BE2C (cell line): ENCODE results near the gene NOX3.
"Not testable (repeated sequence)": the region's sequence is repeated elsewhere in the genome, so short reads cannot be mapped to it uniquely, and the experiment has no call there.

Source experiments
- DNase-seq: peaks from one replicate; pipeline ENCODE4 v3.0.0-alpha.2; 2020
- H3K27me3 ChIP-seq: fragments of 250-450 bp; sonication (Bioruptor Pico); 2 replicates; pipeline ENCODE4 v1.5.1; 2020; ENCODE audit warnings: mild to moderate bottlenecking
- H3K36me3 ChIP-seq: fragments of 250-450 bp; sonication (Bioruptor Pico); 2 replicates; pipeline ENCODE4 v1.5.1; 2020; ENCODE audit warnings: mild to moderate bottlenecking
- H3K4me1 ChIP-seq: fragments of 250-450 bp; sonication (Bioruptor Pico); 2 replicates; pipeline ENCODE4 v1.5.1; 2020
- H3K4me3 ChIP-seq: 2 replicates; pipeline ENCODE4 v1.5.1; 2011; ENCODE audit warnings: low read depth, low read length
- H3K9me3 ChIP-seq: fragments of 250-450 bp; sonication (Bioruptor Pico); 2 replicates; pipeline ENCODE4 v1.5.1; 2020
- CTCF ChIP-seq: IDR thresholded peaks from 2 replicates; pipeline ENCODE4 v1.5.1; 2012; ENCODE audit warnings: mild to moderate bottlenecking, low read depth, low read length

Gene NOX3

DNA sequence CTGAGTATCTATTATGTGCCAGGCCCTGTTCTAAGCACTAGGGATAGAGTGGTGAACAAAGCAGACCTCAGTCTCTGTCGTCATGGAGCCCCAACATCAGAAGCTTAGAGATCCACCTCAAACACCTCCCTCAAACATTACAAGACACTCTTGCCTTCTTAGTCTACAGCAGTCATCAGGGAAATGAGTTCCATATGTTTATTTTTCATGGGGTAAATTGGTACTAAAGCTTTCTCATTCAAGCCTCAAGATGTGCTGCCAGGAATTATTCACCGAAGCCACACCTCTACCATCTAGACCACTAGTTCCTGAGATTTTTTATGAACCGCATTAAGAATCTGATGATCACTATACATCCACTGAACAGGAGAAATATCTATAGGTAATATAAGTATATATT is 82.4 kb downstream of the NOX3 start:
- Histone ChIP-seq H3K36me3 (no peaks in the 10 kb centered on the region), H3K4me3 (no peak overlapping the region), H3K27me3 (no peaks in the 10 kb centered on the region), H3K4me1 (no peaks in the 10 kb centered on the region), H3K9me3 (no peaks in the 10 kb centered on the region)
- no peak for DNase-seq
- TF ChIP-seq CTCF: no peak

DNA sequence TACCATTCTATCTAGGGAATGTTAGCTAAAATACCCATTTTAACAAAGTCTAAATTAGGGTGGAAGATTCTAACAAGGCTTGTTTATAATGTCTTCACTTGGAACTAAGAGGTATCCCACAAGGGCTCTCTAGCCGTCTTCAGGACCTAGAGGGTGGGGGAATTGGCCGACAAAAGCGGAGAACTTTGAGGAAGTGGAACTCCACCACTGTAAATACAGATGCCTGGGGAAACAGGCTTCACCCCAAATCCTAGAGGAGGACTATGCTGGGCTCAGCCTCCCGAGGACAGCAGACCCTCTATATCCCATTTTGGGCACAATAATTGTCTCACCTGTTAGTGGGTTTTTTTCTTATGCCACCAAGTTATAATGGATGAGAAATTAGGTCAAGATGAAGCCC is 83.4 kb downstream of the NOX3 start:
- no peaks in the 10 kb centered on the region for H3K36me3 ChIP-seq
- no peaks in the 10 kb centered on the region for H3K27me3 ChIP-seq
- no peak overlapping the region for H3K4me3 ChIP-seq
- DNase-seq: no peak
- no peaks in the 10 kb centered on the region for H3K4me1 ChIP-seq
- TF ChIP-seq CTCF: no peak
- H3K9me3 ChIP-seq: no peaks in the 10 kb centered on the region

DNA sequence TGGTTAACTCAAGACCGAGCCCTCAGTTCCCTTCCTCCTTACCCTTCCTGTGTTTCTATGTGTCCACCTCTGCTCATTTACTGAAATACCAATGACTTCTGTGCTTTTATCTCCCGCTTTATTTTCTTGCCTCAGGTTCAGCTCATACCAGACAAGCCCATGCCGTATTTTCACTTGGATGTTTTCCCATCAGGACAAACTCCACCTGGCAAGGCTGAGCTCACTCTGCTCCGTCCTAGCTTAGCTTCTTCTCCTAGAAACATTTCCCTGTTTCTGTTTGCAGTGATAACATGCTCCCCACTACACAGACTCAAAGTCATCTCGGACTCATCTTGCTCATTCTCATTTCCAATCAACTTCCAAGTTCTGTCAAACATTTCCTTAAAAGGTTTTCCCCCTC is 84.4 kb downstream of the NOX3 start:
- no peaks in the 10 kb centered on the region for H3K9me3 ChIP-seq
- H3K4me3 ChIP-seq: no peak overlapping the region
- no peak for TF ChIP-seq CTCF
- no peaks in the 10 kb centered on the region for H3K36me3 ChIP-seq
- H3K27me3 ChIP-seq: no peaks in the 10 kb centered on the region
- no peaks in the 10 kb centered on the region for H3K4me1 ChIP-seq
- no peak for DNase-seq

DNA sequence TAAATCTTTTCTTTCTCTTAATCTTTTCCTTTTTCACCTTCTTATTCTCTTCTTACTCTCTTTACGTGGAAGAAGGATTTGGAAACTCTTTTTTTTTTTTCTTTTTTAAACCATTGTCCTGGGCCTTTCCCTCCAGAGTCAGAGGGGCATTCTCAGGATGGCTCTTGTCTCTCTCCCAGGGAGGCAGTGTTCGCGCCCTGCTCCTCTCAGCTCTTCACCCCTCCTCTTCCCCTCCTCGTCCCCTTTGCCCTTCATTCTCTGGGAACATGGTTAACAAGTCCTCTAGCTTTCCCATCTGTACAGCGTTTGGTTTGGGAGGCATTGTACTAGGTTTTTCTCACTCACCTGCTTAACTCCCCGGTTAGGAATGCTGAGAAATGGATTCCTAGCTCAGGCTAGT is 89.3 kb downstream of the NOX3 start:
- Histone ChIP-seq H3K4me3 (no peak overlapping the region), H3K4me1 (no peaks in the 10 kb centered on the region), H3K36me3 (no peaks in the 10 kb centered on the region), H3K27me3 (no peaks in the 10 kb centered on the region), H3K9me3 (no peaks in the 10 kb centered on the region)
- no peak for DNase-seq
- no peak for TF ChIP-seq CTCF

DNA sequence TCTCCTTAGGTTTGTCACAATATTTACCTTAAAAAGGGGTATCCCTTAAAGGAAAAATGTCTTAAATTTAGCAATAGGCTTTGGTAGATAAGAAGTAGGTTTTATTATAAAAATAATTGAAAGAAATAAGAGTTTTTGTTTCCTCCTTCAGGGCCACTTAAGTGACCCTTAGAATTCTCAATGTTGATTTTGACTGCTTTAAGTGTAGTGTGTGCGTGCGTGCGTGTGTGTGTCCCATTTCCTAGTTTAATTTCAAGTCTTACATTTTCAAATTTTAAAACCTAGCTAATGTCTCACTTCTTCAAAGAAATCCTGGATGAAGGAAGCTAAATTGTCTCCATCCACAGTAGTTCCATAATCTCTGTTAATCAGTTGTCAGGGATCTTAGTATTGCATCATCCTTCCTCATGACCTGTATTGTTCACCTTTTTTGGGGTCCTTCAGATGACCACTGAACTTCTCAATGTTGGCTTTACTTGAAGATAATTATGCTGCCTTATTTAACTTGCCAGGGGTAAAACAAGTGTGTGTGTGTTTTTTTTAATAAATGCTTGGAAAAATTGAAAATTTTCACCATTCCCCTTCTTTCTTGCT is 90.7 kb downstream of the NOX3 start:
- H3K27me3 ChIP-seq: no peaks in the 10 kb centered on the region
- TF ChIP-seq CTCF: no peak
- no peak for DNase-seq

DNA sequence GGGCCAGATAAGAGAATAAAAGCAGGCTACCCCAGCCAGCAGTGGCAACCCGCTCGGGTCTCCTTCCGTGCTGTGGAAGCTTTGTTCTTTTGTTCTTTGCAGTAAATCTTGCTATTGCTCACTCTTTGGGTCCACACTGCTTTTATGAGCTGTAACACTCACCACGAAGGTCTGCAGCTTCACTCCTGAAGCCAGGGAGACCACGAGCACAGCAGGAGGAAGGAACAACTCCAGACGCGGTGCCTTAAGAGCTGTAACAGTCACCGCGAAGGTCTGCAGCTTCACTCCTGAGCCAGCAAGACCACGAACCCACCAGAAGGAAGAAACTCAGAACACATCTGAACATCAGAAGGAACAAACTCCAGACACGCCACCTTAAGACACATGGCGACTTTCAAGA is 91.6 kb downstream of the NOX3 start:
- H3K9me3 ChIP-seq, H3K27me3 ChIP-seq, H3K36me3 ChIP-seq, H3K4me1 ChIP-seq, H3K4me3 ChIP-seq, DNase-seq: not testable (repeated sequence)

More for the DNA sequence above, 90.7 kb downstream of the NOX3 start:
- no peaks in the 10 kb centered on the region for H3K4me1 ChIP-seq
- no peaks in the 10 kb centered on the region for H3K36me3 ChIP-seq
- H3K9me3 ChIP-seq: no peaks in the 10 kb centered on the region
- H3K4me3 ChIP-seq: no peak overlapping the region

GRCh38 chr6:155362968-155363632 is 92.5 kb downstream of the NOX3 start:
- not testable (repeated sequence) for H3K9me3 ChIP-seq, H3K4me1 ChIP-seq, DNase-seq, H3K4me3 ChIP-seq, H3K27me3 ChIP-seq, H3K36me3 ChIP-seq
